ENCODE data around the gene ZNF324B.
"Not testable (repeated sequence)": the region's sequence is repeated elsewhere in the genome, so short reads cannot be mapped to it uniquely, and the experiment has no call there.

The ZNF324B gene

GRCh38 chr19:58482372-58482771 lies 30.9 kb downstream of the ZNF324B start:
- DNase-seq = no peak

- no peak for DNase-seq
These were observed 32.4 kb downstream of the ZNF324B start for GRCh38 chr19:58483776-58484175.

GRCh38 chr19:58484349-58484748 lies 32.9 kb downstream of the ZNF324B start:
- not testable (repeated sequence) for DNase-seq

- no peak for DNase-seq
These were observed 40.0 kb downstream of the ZNF324B start for GRCh38 chr19:58491393-58491792.

- DNase-seq = no peak
These were observed 40.8 kb downstream of the ZNF324B start for GRCh38 chr19:58492265-58492664.

GRCh38 chr19:58497634-58498170 lies 46.3 kb downstream of the ZNF324B start:
- DNase-seq = no peak

- no peak for DNase-seq
These were observed 47.0 kb downstream of the ZNF324B start for GRCh38 chr19:58498316-58499020.

GRCh38 chr19:58499021-58499927 lies 47.9 kb downstream of the ZNF324B start:
- peak; percentile 99 for DNase-seq

GRCh38 chr19:58500242-58500641 lies 48.8 kb downstream of the ZNF324B start:
- no peak for DNase-seq
